ENCODE measurements around the gene GOLGA3.
"Not testable (repeated sequence)": the region's sequence is repeated elsewhere in the genome, so short reads cannot be mapped to it uniquely, and the experiment has no call there.

Gene GOLGA3

DNA sequence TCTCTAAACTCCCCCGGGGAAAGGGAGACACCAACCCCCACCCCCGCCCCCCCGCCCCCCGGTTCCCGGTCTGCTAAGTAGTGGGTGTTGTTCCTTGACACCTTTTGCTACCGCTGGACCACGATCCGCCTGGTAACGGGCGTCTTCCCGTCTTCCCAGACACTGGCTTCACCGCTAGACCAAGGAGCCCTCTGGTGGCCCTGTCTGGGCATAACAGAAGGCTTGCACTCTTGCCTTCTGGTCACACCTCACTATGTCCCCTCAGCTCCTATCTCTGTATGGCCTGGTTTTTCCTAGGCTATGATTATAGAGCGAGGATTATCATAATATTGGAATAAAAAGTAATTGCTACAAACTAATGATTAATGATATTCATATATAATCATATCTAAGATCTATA, 19.3 kb downstream of the GOLGA3 start:
- DNase-seq (ENCODE audit: low read depth) = not testable (repeated sequence)

DNA sequence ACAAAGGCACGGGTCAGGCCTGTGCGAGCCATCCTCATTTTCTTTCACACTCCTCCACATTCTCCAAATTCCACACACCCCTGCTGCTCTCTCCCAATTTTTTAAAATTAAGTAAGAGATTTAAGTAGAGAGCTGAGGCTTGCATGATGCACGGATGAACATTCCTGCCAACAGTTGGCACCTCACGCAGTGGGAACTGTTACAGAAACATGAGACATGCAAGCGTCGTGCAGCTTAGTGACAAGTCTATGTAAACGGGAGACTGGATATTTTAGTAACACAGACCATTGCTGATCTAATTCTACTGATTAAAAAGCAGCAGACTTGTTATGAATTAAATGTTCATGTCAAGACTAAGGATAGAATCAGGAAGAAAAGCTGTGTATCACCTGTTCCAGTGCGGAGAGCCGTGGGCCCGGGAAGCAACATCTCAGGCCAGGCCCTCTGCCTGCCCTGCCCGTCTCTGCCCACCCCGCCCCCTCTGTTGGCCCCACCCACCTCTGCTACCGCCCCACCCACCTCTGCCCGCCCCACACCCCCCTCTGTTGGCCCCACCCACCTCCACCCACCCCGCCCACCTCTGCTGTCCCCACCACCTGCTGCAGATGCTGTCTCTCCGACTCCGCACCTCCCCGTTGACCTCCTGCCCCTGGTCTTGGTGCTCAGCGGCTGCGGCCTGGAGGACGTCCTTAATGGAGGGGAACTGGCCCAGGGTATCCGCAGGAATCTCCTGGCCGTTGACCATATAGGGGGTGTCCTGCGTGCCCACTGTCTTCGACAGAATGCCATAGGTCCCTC, 21.2 kb downstream of the GOLGA3 start:
- DNase-seq (ENCODE audit: low read depth) = no peak

DNA sequence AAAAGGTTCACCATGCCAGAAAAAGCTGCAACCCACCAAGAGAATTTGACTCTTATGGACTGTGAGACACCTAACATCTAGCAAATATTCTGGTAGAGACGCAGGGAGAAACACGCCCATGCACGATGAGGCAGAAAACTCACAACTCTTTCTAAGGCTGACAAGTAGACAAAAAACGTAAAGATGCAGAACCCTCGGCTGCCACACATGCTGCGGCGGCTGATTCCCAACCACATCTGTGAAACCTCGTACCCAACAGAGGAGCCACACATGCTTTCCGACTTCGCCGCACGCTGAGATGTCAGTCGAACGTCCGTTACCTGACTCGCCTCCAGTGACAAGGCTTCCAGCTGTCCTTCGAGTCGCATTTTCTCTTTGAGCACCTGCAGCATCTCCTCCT, 21.8 kb downstream of the GOLGA3 start:
- no peak for DNase-seq (ENCODE audit: low read depth)

DNA sequence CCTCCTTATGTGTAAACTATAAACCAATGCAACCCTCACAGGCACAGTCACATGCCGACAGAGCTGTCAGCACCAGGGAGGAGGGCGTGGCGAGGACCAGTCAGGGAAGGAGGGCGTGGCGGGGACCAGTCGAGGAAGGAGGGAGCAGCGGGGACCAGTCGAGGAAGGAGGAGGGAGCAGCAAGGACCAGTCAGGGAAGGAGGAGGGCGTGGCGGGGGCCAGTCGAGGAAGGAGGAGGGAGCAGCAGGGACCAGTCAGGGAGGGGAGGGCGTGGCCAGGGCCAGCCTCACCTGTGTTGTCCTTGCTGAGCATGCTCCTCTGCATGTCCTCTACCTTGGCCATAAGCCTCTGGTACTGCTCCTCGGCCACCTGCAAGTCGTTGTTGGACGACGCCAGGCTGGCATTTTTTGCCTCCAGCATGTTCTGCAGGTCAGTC, 24.2 kb downstream of the GOLGA3 start:
- DNase-seq (ENCODE audit: low read depth) = no peak

DNA sequence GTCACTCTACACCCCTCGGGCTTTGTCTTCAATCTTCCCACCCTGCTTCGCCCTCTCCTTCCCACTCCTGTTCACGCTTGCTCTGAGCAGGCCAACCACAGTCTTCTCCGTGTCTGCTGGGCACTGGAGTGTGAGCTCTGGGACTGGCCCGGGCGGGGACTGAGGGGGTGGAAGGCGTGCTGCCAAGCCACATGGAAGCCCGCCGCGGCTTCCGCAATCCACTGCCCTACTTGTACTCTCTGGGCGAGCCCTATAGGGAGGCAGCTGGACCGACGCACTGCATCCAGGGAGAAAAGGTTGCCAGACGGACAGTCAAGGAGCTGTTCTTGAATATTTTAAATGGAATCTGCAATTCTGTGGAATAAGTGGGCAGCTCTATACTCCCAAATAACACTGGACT, 24.8 kb downstream of the GOLGA3 start:
- no peak for DNase-seq (ENCODE audit: low read depth)

DNA sequence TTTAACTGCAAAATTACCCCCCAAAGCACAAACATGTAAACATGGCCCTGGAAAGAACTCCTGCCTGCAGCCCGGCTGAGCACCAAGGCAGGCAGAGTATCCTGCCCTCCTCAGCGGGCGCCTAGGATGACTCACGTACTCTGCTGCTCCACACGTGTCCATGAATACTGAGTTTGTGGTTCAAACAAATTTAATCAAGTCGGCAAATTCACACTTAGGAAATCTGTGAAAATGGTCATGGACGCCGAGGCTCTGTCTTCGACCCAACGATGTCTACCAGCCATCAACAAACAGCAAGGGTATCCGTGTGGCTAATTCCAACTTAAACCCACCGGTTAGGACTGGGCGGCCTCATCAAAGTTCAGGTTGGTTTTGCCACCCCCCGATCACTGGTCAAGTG, 25.5 kb downstream of the GOLGA3 start:
- DNase-seq (ENCODE audit: low read depth) = no peak

DNA sequence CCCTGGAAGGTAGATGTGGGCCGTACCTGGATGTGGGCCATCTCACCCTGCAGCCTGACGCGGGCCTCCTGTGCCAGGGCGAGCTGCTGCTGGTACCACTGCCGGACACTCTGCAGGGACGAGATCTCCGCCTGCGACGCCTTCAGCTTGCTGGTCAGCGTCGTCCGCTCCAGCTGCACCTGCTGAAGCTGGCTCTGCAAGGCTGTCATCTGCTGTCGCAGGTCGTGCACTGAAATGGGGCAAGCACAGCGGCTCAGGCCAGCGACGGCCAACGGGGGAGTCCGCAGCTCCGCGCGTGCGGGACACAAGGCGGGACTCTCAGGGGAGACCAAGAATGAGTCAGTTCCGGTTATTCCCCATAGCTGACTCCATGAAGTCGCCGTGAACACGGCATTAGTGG, 26.9 kb downstream of the GOLGA3 start:
- no peak for DNase-seq (ENCODE audit: low read depth)

DNA sequence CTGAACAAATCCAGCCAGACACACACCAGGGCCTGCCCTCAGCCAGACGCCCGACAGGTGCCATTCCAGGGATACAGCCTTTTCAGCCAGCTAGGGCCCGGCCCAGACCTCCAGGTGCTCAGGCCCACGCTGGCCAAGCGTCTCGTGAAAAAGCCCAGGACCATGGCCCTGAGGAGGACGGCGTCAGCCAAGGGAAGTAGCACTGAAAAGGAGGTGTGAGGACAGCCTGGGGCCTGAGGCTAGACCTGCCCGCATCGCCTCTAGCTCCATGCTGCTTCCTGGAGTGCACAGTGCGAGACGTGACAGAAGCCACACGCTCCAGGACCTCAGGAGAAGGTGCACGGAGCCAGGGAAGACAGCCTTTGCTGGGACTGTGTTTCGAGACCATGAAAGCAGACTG, 29.8 kb downstream of the GOLGA3 start:
- no peak for DNase-seq (ENCODE audit: low read depth)

DNA sequence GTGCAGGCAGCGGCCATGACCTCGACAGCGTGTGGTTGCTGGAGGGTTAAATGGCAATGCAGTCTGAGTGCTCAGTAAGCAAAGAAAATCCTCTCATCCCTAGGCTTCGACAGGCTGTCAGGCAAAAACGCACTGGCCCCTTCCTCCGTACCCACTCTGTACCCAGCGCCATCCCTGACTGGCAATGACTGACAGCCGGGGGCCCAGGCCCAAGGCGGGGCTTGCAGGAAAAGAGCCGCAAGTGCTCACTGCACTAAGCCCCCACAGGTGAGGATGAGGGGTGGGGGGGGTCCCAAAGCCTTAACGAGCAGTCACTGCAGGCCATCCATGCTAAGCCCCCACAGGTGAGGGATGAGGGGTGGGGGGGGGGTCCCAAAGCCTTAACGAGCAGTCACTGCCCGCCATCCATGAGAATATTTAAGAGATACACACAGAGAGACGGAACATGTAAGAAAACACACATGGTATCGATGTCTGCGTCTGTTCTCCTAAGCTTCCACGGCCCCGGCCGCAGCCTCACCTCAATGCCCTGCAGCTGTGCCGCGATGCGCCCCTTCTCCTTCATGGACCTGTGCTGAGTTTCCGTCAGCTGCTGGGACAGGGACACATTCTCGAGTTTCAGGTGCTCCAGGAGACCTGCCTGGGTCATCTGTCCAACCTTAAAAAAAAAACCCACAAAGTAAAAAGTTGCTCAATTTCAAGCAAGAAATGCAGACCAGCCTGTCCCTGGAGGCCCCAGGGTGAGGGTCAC, 30.7 kb downstream of the GOLGA3 start:
- no peak for DNase-seq (ENCODE audit: low read depth)

DNA sequence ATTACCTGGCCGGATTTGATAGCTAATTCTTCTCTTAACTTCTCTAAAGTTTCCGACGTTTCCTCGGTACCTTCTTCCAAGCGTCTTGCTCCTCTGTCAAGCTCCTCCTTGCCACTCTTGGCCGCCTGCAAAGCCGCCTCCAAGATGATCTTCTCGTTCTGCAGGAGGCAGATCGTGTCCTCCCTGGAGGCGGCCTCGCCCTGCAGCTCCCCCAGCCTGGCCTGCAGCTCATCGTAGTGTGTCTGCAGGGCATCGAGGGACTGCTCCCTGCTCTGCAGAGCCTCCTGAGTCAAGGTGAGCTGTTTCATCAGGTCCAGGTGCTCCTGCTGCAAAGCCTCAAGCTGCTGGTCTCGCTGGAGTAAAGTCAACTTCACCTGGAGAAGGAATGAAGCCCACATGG, 32.8 kb downstream of the GOLGA3 start:
- DNase-seq (ENCODE audit: low read depth) = no peak

DNA sequence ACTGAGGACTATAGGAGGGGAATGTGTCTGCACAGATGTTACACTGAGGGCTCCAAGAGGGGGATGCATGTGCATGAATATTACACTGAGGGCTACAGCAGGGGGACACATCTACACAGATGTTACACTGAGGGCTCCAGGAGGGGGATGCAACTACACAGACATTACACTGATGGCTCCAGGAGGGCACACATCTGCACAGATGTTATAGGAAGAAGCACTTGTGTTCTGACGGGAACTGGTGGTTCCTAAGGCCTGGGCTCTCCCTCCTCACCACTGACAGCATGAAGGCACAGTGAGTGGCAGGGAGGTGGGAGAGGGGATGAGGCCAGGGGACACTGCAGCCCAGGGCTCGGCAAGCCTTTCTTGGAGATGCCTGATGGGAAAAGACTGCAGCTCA, 36.7 kb downstream of the GOLGA3 start:
- DNase-seq (ENCODE audit: low read depth) = not testable (repeated sequence)

DNA sequence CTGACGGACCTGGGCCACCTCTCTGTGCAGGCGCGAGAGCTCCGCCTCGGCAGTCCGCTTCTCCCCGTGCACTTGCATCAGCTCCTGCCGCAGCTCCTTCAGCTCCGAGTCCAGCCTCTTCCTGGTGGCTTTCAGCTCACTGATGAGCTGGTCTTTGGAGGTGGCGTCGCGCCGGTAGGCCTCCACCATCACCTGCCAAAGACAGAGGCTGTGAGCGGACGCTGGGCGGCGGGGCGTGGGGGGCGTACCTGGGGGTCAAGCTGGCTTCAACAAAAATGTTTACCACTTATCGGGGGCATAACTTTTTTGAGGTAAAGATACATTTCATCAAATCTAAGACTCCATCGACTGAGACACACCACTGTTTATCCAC, 39.6 kb downstream of the GOLGA3 start:
- DNase-seq (ENCODE audit: low read depth) = no peak

DNA sequence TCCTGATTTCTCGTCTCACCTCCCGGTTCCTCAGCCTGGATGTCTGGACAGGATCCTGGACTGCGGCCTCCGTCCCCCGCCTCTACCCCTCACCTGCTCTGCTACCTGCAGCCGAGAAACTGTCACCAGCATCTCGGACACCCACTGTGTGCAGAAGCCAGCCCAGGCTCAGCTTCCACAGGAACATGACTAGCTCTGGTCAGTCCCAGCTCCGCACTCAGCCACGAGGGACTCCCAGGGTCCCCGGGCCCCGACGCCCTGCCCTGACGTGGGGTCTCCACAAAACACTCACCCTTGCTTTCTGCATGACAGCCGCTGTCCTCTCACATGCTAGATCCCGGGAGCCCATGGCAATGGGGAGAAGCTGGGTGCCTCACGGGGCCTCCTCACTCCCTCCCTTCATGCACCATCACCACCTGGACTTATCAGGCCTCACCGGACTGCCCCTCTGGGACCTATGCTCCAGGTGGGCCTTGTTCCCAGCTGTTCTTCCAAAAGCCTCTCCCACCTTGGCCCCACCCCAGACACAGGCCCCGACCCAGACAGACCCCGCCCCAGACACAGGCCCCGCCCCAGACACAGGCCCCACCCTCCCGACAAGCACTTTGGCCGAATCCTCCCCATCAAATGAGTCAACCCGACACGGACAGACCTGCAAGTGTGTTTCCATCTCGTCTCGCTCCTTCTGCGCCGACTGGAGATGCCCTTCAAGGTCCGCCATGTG, 40.1 kb downstream of the GOLGA3 start:
- DNase-seq (ENCODE audit: low read depth) = no peak

DNA sequence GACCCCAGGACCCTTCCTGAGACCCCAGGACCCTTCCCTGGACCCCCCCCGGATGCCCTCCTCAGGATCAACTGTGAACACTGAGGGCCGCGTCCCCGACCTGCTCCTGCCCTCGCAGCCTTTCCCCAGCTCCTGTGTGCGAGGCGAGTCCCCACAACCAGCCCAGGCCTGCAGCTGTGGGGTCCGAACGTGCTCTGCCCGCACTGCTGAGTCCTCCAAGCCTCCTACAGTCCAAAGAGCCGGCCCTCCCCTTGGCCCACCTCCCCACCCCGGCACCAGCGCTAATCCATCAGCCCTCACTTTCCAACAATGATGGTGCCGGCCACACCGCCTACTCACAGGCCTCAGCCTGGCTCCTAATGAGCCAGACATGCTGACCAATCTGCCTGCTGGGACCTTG, 40.8 kb downstream of the GOLGA3 start:
- DNase-seq (ENCODE audit: low read depth) = no peak

DNA sequence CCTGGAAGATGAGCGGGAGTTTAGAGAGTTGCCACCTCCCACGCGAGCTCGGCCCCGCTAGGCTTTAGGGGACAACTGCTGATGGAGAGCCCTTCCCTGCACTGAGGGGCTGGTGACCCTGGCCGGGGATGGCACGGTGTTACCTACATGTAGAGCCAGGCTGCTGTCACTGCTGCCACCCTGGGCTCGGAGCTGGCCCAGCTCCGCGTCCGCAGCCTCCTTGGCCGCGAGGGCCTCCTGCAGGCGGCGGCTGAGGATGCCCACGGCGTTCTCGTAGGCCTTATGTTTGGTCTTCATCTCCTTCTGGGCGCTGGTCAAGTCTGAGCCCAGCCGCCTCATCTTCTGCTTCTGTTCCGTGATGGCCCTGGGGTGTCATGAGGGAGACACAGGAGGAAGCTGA, 42.5 kb downstream of the GOLGA3 start:
- no peak for DNase-seq (ENCODE audit: low read depth)

DNA sequence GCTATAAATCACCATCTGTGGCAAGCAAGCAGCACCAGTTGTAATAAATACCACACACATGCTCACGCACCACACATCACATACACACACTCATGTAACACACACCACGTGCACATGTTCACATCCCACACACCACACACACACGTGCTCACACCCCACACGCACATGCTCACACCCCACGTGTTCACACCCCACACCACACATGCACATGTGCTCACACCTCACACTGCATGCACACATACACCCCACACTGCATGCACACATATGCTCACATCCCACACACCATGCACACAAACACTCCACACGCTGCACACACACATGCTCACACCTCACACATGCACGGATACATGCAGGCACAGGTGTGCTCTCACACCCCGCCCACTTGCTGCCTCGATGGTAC, 44.1 kb downstream of the GOLGA3 start:
- no peak for DNase-seq (ENCODE audit: low read depth)

DNA sequence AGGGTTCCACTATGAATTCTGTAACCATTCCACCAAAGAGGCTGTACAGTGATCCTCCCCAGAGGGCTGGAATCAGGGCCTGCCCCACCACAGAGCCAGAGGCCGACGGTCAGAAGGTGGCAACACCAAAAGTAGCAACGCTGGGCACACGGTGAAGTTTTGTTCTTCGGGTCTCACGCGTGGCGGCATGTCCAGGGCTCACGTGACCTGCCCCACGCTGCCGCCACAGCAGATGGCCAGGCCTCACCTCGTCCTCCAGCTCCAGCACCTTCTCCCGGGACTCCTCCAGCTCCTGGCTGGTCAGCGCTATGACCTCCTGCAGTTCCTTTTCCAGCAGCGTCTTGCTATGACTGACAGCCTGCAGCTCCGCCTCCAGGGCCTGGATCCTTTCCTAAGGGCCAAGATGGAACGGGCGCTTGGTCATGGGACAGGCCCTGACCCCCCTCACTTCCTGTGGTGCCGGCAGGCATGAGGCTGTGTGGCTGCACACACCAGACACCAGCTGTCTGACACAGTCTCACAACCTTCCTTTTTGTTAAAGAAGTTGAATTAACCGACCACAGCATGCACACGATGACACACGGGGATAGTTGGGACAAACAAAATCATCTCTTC, 44.6 kb downstream of the GOLGA3 start:
- no peak for DNase-seq (ENCODE audit: low read depth)

DNA sequence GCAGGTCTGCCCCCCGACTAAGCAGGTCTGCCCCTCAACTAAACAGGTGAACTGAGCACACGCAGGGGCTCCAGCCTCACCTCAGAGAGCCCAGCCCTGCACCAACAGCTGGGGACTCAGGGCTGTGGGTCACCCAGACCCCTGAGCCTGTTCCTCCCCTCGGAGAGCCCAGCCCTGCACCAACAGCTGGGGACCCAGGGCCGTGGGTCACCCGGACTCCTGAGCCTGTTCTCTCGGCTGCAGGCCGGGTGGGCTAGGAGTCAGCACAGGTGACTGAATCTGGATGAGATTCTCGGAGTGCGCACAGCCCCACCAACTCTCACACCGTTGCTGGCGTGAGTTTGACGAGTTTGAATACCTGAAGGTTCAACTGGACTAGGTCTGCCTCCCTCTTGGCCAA, 46.7 kb downstream of the GOLGA3 start:
- DNase-seq (ENCODE audit: low read depth) = no peak

DNA sequence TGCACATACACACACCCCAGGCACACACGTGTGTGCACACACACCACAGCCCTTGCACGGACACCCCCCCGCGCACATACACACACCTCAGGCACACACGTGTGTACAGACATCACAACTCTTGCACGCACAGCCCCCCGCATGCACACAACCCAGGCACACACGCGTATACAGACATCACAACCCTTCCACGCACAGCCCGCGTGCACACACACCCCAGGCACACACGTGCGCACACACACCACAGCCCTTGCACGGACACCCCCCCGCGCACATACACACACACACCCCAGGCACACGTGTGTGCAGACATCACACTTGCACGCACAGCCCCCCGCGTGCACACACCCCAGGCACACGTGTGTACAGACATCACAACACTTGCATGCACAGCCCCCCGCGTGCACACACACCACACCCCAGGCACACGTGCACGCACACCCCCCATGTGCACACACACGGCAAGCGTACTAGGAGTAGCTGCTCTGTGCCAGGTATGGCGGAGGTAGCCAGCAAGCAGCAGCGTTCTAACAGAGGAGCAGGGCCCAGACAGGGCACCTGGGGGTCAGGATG, 48.8 kb downstream of the GOLGA3 start:
- DNase-seq (ENCODE audit: low read depth) = no peak

DNA sequence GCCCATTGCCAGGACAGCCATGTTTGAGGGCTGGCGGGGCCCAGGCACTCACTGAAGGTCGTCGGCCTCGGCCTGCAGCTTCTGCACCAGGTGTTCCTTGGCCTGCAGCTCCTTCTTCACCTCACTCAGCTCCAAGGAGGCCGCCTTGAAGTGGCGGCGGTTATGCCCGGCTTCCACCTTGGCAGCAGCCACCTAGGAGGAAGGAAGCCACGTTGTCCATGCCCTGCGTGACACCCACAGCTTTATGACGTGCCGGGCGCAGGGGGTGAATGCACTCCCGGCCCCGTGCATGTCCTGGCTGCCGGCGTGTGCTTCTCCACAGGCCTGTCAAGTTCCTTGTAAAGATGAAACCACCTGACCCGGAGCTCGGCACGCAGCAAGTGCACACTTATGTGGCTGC, 51.1 kb downstream of the GOLGA3 start:
- DNase-seq (ENCODE audit: low read depth) = no peak

DNA sequence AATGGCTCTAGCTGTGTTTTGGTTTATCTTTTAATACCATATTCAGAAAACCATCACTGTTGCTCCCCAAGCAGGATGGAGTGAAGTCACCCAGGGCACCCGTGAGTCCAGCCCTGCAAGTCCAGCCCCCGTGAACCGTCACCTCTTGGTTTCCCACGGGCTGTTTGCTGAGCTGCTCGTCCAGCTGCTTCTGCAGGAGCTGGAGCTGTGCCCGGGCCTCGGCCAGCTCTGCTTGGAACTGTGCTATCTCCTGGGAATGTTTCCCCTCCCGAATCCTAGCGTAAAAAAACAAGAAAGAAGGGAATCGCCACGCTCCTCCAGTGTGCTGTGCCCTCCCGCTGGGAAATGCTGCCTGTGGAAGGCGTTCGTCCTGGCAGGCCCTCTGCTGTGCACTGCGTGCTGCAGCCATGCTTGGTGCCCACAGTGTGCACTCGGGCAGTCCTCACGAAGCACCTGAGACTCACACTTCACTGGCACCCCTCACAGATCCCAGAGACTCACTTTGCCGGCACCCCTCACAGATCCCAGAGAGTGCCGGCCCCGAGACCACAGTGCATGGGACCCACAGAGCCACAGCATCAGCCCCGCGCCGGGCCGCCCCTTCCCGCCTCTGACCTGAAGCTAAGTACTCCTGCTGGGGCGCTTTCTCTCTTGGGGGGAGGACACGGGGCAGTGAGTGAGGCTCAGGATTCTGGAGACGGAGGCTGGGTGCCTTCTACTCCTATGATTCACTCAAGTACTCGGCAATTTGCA, 51.7 kb downstream of the GOLGA3 start:
- DNase-seq (ENCODE audit: low read depth) = no peak

DNA sequence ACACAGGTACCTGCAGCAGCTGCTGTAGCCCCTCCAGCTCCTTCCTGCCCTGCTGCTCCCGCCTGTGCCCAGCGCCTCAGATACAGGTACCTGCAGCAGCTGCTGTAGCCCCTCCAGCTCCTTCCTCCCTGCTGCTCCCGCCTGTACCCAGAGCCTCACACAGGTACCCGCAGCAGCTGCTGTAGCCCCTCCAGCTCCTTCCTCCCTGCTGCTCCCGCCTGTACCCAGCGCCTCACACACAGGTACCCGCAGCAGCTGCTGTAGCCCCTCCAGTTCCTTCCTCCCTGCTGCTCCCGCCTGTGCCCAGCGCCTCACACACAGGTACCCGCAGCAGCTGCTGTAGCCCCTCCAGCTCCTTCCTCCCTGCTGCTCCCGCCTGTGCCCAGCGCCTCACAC, 52.4 kb downstream of the GOLGA3 start:
- not testable (repeated sequence) for DNase-seq (ENCODE audit: low read depth)
